ENCODE data around the gene LMBR1L. TPM values are rescaled to one million over a fixed set of nuclear protein-coding genes. Genes with fewer than 3 reads are reported as not detected.
A peak's percentile ranks its signal among the peaks of the same experiment; 100 is the strongest.

LMBR1L gene
- total RNA-seq, 2 donors from 2014 or later, result 37.7 to 40.8 TPM

GRCh38 chr12:49091056-49091835, 19.4 kb downstream of the LMBR1L start:
- DNase-seq (ENCODE audit: low spot score), result peak; percentile 73
- intact Hi-C loops (cut with DNase I), result no loop called here

GRCh38 chr12:49089821-49090773, 20.6 kb downstream of the LMBR1L start:
- peak; percentile 89 for DNase-seq (ENCODE audit: low spot score)
- intact Hi-C loops (cut with DNase I), result loop anchor here in 1 of 2 donors (10.0 kb wide), 1 partner anchor 145 kb away; no protein-coding TSS in a partner anchor

DNA sequence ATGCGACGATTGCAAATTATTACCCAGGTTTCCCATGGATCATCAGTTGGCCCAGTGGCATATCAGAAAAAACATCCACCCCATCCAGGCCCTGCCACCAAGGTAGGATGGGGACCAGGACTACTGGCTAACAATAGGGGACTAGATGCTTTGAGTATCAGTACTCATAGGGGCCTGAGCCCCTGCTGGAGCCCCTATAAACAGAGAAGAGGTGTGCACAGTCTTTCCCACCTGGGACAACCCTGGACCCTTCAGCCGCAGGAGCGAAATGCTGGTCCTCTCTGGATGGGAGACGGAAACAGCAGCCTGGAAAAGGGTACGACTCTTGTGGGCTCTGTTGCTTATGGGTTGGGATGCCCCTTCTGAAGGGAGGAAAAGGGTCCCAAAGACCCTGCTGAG, 21.7 kb downstream of the LMBR1L start:
- intact Hi-C loops (cut with DNase I), result loop anchor here in 1 of 2 donors (10.0 kb wide), 1 partner anchor 146 kb away; no protein-coding TSS in a partner anchor
- no peak for DNase-seq (ENCODE audit: low spot score)

DNA sequence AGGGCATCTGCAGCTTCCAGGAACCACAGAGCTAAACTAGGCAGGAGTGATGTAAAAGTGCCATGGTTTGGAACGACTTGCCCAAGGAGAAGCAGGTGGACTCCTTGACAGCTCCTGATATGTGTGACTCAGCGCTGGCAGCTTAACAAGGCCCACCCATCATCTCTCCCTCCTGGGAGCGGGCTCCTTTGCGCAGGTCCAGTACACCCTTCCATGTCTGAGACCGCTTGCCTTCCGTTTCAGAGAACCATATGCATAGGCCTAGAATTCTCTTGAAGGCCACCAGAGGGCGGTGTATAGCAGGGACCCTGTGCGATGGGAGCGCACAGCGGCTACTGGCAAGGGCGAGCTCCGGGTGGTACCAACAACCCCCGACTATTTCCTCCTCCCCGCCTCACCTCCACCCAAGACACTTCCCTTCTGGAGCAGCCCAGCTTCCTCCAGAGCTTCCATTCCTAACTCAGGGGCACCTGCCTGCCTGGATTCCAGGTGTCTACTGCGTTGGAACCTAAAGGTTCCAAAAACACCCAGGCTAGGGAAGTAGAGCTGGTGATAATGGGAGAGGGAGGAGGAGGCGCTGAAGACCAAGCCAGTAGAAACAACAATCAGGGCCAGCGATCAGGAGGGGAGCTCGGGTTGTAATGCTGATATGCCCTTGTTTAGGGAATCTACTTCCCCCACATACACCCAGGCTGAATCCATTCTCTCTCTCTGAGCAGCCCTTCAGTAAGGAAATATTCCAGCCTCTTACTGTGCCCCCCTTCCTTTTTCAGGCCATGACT, 22.3 kb downstream of the LMBR1L start:
- DNase-seq (ENCODE audit: low spot score), result peak; percentile 85
- intact Hi-C loops (cut with DNase I), result loop anchor here in 1 of 2 donors (10.0 kb wide), 1 partner anchor 146 kb away; no protein-coding TSS in a partner anchor

DNA sequence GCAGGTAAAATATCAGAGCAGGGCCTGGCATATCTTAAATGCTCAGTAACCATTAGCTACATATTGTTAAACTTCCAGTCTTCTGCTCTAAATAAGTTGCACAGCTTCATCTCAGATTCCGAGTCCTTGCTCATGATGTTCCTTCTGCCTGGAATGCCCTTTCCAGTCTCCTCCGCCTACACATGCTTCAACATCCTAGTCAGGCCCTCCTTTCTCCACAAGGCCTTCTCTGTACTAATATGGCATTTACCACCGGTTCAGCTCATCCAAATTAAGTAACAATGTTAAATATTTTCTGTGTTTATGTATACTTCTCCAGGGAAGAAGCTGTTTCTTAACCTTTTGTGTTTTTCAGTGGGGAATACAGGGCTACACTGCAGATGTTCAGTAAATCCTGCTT, 24.5 kb downstream of the LMBR1L start:
- intact Hi-C loops (cut with DNase I), result loop anchor here in 1 of 2 donors (10.0 kb wide), 1 partner anchor 149 kb away; no protein-coding TSS in a partner anchor
- no peak for DNase-seq (ENCODE audit: low spot score)

- intact Hi-C loops (cut with DNase I), result loop anchor here in 1 of 2 donors (10.0 kb wide), 1 partner anchor 150 kb away; no protein-coding TSS in a partner anchor
- no peak for DNase-seq (ENCODE audit: low spot score)
Measured at GRCh38 chr12:49084438-49084837, 26.2 kb downstream of the LMBR1L start.

DNA sequence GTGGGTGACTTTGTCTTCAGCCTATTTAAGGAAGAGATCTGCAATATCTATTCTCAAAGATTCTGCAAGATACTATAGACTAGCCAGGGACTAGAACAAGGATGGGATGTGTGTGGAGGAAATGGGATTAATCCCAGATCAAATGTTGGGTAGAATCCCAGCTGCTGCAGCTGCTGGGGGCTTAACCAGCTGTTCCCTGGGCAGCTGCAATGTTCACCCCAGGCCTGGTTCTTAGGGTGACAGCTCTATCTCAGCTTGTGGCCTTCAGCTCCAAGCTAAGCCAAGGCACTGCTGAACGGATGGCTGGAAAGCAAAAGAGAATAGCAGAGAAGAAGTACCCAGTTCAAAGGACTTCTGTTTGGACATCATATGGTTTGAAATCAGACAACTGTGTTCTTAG, 30.9 kb downstream of the LMBR1L start:
- intact Hi-C loops (cut with DNase I), result loop anchor here in 1 of 2 donors (10.0 kb wide), 1 partner anchor 155 kb away; no protein-coding TSS in a partner anchor
- DNase-seq (ENCODE audit: low spot score), result peak; percentile 20

DNA sequence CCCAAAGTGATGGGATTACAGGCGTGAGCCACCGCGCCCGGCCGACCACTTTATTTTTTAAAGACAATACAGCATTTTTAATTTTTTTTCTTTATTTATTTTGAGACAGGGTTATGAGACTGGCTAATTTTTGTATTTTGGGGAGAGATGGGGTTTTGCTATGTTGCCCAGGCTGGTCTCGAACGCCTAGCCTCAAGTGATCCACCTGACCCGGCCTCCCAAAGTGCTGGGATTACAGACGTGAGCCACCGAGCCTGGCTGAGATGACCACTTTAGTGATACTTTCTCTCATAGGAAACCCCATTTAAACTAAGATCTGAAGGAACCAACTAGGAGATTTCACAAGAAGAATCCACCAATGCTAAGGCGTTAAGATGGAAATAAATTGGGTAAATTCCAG, 39.7 kb downstream of the LMBR1L start:
- DNase-seq (ENCODE audit: low spot score), result no peak
- intact Hi-C loops (cut with DNase I), result no loop called here

DNA sequence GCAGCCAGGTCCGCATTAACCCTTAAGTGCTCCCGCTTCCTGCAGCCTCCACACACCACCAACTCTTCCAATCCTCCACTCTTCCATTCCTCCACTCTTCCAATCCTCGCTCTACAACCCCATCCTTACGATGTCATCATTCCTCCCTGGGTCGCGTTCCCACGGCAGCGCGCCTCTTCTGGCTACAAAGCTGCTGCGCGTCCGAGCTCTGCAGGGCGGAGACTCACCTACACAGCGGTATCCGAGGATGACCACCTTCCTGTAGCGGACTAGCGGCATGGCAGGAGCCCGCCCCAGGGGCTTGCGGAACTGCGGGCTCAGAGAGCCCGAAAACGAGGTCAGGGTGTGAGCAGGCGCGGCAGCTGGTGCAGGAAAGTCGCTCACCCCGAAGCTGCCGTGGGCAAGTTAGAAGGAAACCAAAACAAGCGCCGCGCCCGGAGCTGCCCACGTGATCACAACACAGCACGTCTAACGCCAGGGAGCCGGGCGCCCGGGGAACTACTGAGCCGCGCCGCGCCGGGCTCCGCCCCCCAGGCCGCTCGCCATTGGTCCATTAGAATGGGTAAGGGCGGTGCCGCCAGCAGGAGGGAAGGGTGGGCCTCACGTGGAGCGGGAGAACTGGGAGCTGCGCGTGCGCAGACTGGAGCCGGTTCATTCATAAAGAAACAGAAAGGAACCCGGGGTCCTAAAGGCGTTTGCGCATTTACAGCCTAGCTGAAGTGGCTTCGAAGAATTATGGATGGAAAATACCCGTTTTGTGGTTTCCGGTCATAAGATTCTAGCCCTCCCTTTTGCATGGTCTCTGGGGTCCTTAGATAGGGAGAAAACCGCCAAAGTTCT, 40.9 kb downstream of the LMBR1L start, which contains the start of gene RHEBL1:
Gene RHEBL1 (minus strand): TSS at position 473 of the 840 bp plus-strand sequence. CDS start 194 bp downstream, at position 279.
- DNase-seq (ENCODE audit: low spot score), result peak; percentile 100
- intact Hi-C loops (cut with DNase I), result no loop called here

- no peak for DNase-seq (ENCODE audit: low spot score)
- intact Hi-C loops (cut with DNase I), result no loop called here
Measured at GRCh38 chr12:49068879-49069506, 41.7 kb downstream of the LMBR1L start.

DNA sequence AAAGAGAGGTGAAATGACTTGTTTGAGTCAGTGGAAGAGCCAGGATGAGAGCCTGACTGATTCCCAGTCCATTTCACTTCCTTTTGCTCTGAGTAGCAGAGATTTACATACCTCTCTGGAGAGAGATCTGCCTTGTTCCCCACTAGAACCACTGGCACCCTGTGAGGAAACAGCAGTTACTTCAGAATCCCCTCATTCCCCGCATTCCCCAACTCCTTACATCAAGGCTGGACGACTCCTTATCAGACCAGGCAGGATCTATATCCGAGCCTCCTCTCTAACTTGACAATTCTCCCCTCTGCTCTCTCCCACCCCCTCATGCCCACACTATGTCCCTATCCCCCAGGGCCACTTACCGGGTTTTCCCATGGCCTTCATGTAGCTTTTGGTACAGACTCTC, 44.5 kb downstream of the LMBR1L start:
- DNase-seq (ENCODE audit: low spot score), result peak; percentile 17
- intact Hi-C loops (cut with DNase I), result no loop called here

DNA sequence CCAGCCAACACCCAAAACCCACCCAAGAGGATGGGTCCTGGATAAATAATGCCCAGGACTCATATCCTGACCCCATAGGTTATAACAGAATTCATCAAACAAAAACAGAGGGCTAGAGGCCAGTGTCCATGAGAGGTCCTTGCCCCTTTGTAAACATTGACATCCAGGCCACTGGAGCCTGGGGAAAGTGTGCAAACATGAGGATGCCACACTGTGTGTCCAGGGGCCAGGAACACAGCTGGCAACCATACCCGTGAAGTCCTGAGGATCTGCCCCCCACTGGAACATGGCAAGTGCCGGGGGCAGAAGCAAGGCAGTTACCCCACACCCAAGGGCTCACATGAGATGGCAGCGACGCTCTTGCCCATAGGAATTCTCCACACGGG, 45.9 kb downstream of the LMBR1L start:
- peak; percentile 47 for DNase-seq (ENCODE audit: low spot score)
- intact Hi-C loops (cut with DNase I), result no loop called here

- DNase-seq (ENCODE audit: low spot score), result peak; percentile 43
- intact Hi-C loops (cut with DNase I), result loop anchor here in 1 of 2 donors (2.0 kb wide), 1 partner anchor 43 kb away; the partner anchor contains the start of gene PRKAG1
Measured at GRCh38 chr12:49061916-49062315, 48.7 kb downstream of the LMBR1L start.

DNA sequence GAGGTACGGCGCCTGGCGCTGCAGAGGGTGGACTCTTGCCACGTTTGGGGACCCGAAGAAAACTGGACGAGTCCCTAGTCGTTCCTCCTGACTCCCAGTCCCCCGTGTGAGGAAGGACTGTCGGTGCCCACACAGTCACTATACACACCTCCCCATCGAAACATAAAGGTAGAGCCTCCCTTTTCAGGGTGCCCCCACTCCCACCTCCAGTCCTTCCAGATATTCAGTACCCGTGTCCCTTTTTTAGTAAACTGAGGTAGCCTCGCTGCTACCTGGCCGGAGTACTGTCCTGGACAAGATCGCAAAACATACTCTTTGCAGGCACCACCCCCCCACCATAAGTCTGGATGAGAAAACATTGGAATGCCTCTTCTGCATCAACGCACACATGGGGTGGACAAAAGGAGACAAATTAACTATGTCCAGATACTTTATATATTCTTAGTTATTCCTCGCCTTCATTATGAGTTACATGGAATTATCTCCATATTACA, 49.4 kb downstream of the LMBR1L start:
- intact Hi-C loops (cut with DNase I), result loop anchor here in 1 of 2 donors (2.0 kb wide), 1 partner anchor 42 kb away; the partner anchor contains the start of gene PRKAG1
- peak; percentile 6 for DNase-seq (ENCODE audit: low spot score)

DNA sequence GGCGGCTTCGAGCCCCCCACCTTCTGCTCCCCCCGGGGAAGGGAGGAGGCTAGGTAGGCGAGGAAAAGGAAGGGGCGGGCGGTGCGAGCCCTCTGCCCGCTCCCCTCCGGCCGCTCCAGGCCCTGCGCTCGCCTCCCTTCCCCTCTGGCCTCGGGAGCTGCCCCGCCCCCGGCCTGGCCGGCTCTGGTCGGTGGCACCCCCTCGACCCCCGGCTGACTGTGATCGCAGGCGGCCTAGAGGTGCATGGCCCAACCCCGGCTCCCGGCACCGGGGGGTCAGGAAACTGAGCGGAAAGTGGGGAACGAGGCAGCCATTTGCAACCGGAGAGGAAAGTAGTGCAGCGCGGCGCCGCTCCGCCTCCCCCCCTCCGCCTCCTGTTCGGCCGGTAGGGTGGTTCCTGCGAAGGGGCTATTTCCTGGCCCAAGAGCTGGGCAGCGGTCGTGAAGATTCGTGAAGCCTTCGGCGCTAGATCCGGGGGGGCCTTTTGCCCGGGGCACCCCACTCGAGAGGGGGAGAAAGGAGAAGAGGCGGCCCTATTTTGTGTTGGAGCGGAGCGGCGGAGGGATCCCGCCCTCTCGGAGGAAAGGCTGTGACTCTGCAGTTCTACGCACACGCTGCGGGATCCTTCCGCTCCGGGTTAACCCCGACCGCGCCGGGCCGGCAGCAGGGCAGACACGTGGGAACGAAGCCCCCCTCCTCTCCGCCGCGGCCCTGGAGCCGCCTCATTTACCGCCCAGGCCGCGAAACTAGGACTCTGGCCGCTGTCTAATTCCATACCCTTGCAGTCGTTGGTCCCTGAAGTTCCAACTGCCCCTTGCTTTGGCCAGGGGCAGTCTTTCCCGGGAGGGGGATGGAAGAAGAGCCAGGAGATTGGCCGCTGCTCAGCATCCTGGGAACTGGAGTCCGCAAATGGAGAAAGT, 50.1 kb downstream of the LMBR1L start, which contains the start of gene KMT2D:
Gene KMT2D (minus strand): TSS at position 558 of the 920 bp plus-strand sequence. CDS start 5,470 bp downstream, outside the sequence.
- intact Hi-C loops (cut with DNase I), result loop anchor here in 1 of 2 donors (2.0 kb wide), 1 partner anchor 42 kb away; the partner anchor contains the start of gene PRKAG1
- peak; percentile 97 for DNase-seq (ENCODE audit: low spot score)
